K562 (cell line): ENCODE results near the gene ACAT2. TPM values are rescaled to one million over a fixed set of nuclear protein-coding genes. Genes with fewer than 3 reads are reported as not detected.

Experiments used
- CBX1 ChIP-seq: sonication (generic); IDR thresholded peaks from 2 replicates; pipeline ENCODE4 v1.6.1; 2016; ENCODE audit warnings: antibody characterized with exemption, low read depth, mild to moderate bottlenecking
- HDAC8 ChIP-seq: fragments of 450-650 bp; IDR thresholded peaks from 2 replicates; pipeline ENCODE4 v1.6.1; 2016; ENCODE audit warnings: mild to moderate bottlenecking, missing genetic modification characterization, moderate library complexity, missing compliant biosample characterization
- MEF2A ChIP-seq: IDR thresholded peaks from 2 replicates; pipeline ENCODE4 v1.6.1; 2011; ENCODE audit warnings: low read depth, mild to moderate bottlenecking, low read length, moderate library complexity; ENCODE audit not compliant: control insufficient read depth
- NCOA2 ChIP-seq, 2 experiments: fragments of 450-650 bp; IDR thresholded peaks; 2 replicates each; pipeline ENCODE4 v1.6.1; 2018; ENCODE audit warnings: mild to moderate bottlenecking in 2 of 2, moderate library complexity in 1 of 2; ENCODE audit not compliant: partially characterized antibody in 2 of 2
- NCOA4 ChIP-seq: fragments of 450-650 bp; IDR thresholded peaks from 2 replicates; pipeline ENCODE4 v1.6.1; 2018; ENCODE audit warnings: mild to moderate bottlenecking; ENCODE audit not compliant: partially characterized antibody
- SAFB2 ChIP-seq: fragments of 200-400 bp; formaldehyde crosslinking; IDR thresholded peaks from 2 replicates; pipeline ENCODE4 v1.6.1; 2018; ENCODE audit warnings: borderline replicate concordance, low read length, low read depth, moderate library complexity; ENCODE audit not compliant: severe bottlenecking
- SIRT6 ChIP-seq: IDR thresholded peaks from one replicate; pipeline ENCODE4 v1.6.1; 2012; ENCODE audit warnings: low read depth, mild to moderate bottlenecking, control low read depth, inconsistent platforms, low read length, moderate library complexity
- SMAD2 ChIP-seq: fragments of 150-350 bp; IDR thresholded peaks from 2 replicates; pipeline ENCODE4 v1.6.1; 2014; ENCODE audit warnings: low read depth, mild to moderate bottlenecking, low read length
- SMAD3 ChIP-seq: fragments of 450-650 bp; formaldehyde crosslinking; conservative IDR thresholded peaks from 2 replicates; pipeline ENCODE4 v1.4.0; 2020; ENCODE audit warnings: mild to moderate bottlenecking
- SOX6 ChIP-seq: fragments of 450-650 bp; IDR thresholded peaks from 2 replicates; pipeline ENCODE4 v1.6.1; 2014; ENCODE audit warnings: mild to moderate bottlenecking
- USF1 ChIP-seq: sonication (generic); formaldehyde crosslinking; IDR thresholded peaks from 2 replicates; pipeline ENCODE4 v1.9.0; 2022; ENCODE audit warnings: mild to moderate bottlenecking, missing genetic modification reagents
- ZNF780A ChIP-seq: fragments of 250-450 bp; sonication (Bioruptor Pico); IDR thresholded peaks from 2 replicates; pipeline ENCODE4 v1.5.0; 2021; ENCODE audit warnings: mild to moderate bottlenecking
- polyA plus RNA-seq, 8 experiments: library from polyadenylated mRNA; depleted of rRNA in 4 of 8; stranded (reverse) in 5 of 8; unstranded in 3 of 8; fragments of >200 nt; fragmentation: Nextera tagmentation in 2 of 8; fragmentation: Illumina TruSeq in 1 of 8; extraction: Ambion mirVana in 2 of 8; extraction: Trizol in 1 of 8; gene quantifications; 2 replicates each; pipeline versions ENCODE4 v1.2.1 to v1.2.3, GENCODE V29; 2011 to 2014; ENCODE audit warnings: inconsistent platforms in 1 of 8, missing spikeins in 1 of 8
- total RNA-seq, 7 experiments: library from RNA; depleted of rRNA in 6 of 7; stranded (reverse); fragments of >200 nt in 6 of 7; fragmentation: Illumina TruSeq in 2 of 7; extraction: Trizol in 2 of 7; gene quantifications; 2 replicates each; pipeline versions ENCODE4 v1.2.1 to v1.2.3, GENCODE V29; 2011 to 2021; ENCODE audit warnings: low replicate concordance in 1 of 7
- TF ChIP-seq, protein P1 (sequence below): sonication (generic); formaldehyde crosslinking; IDR thresholded peaks from 2 replicates; pipeline ENCODE4 v1.8.0; 2022; ENCODE audit warnings: missing genetic modification reagents, mild to moderate bottlenecking, borderline replicate concordance
- TF ChIP-seq, protein P2 (sequence below): fragments of 450-650 bp; IDR thresholded peaks from 2 replicates; pipeline ENCODE4 v1.6.1; 2017; ENCODE audit warnings: antibody characterized with exemption, mild to moderate bottlenecking
- TF ChIP-seq, protein P3 (sequence below): sonication (generic); formaldehyde crosslinking; IDR thresholded peaks from 2 replicates; pipeline ENCODE4 v1.5.0; 2020; ENCODE audit warnings: missing genetic modification reagents
- TF ChIP-seq, protein P4 (sequence below): IDR thresholded peaks from 2 replicates; pipeline ENCODE4 v1.6.1; 2011; ENCODE audit warnings: borderline replicate concordance, low read depth, mild to moderate bottlenecking, moderate library complexity, low read length; ENCODE audit not compliant: insufficient read depth, poor library complexity, severe bottlenecking

Gene ACAT2
- total and polyA plus RNA-seq, 9 of the 15 experiments (the other 6 are each of a cell fraction or from before 2014, with no cell fraction given): 63.0 to 309 (median 144) TPM

DNA sequence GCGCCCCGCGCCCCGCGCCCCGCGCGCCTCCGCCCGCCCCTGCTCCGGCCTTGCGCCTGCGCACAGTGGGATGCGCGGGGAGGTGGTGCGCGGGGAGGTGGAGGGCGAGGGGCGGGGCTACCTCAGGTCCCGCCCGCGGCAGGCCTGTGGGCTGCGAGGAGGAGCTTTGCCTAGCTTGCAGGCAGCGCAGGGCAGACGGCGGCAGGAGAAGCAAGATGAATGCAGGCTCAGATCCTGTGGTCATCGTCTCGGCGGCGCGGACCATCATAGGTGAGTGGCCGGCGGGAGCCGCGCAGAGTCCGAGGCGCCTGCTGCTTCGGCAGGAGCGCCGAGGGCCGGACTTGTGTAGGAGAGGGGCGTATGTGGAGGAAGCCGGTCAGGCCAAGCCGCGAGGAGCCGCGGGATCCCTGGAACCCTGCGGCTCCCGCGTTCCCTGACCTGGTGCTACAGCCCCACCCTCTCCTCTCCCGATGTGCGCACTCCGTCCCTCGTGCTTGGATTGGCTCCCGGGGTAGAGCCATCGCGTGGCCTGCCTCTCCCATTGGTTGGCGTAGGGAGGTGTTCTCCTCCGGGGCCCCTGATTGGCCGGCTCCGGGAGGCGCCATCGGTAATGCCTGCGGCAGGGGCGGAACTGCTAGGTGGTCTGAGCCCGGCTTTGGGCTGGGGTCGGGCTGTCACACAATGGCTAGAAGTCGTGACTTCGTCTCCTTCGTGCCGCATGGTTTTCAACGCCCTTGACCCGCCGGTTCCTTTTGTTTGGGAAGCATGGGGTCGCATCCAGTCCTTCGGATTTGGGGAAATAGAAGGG lies at the start of gene ACAT2 (continued):
- no peak for TF ChIP-seq HDAC8 (tag)
- no peak for TF ChIP-seq ZNF780A (CRISPR knock-in tag)
- no peak for TF ChIP-seq MEF2A
- TF ChIP-seq CBX1: no peak
- TF ChIP-seq, protein P1, sequence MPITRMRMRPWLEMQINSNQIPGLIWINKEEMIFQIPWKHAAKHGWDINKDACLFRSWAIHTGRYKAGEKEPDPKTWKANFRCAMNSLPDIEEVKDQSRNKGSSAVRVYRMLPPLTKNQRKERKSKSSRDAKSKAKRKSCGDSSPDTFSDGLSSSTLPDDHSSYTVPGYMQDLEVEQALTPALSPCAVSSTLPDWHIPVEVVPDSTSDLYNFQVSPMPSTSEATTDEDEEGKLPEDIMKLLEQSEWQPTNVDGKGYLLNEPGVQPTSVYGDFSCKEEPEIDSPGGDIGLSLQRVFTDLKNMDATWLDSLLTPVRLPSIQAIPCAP: no peak
- TF ChIP-seq, protein P2, sequence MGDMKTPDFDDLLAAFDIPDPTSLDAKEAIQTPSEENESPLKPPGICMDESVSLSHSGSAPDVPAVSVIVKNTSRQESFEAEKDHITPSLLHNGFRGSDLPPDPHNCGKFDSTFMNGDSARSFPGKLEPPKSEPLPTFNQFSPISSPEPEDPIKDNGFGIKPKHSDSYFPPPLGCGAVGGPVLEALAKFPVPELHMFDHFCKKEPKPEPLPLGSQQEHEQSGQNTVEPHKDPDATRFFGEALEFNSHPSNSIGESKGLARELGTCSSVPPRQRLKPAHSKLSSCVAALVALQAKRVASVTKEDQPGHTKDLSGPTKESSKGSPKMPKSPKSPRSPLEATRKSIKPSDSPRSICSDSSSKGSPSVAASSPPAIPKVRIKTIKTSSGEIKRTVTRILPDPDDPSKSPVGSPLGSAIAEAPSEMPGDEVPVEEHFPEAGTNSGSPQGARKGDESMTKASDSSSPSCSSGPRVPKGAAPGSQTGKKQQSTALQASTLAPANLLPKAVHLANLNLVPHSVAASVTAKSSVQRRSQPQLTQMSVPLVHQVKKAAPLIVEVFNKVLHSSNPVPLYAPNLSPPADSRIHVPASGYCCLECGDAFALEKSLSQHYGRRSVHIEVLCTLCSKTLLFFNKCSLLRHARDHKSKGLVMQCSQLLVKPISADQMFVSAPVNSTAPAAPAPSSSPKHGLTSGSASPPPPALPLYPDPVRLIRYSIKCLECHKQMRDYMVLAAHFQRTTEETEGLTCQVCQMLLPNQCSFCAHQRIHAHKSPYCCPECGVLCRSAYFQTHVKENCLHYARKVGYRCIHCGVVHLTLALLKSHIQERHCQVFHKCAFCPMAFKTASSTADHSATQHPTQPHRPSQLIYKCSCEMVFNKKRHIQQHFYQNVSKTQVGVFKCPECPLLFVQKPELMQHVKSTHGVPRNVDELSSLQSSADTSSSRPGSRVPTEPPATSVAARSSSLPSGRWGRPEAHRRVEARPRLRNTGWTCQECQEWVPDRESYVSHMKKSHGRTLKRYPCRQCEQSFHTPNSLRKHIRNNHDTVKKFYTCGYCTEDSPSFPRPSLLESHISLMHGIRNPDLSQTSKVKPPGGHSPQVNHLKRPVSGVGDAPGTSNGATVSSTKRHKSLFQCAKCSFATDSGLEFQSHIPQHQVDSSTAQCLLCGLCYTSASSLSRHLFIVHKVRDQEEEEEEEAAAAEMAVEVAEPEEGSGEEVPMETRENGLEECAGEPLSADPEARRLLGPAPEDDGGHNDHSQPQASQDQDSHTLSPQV: 0 out of 2 replicates have a peak, but pooled peaks have one; percentile 62
- TF ChIP-seq SAFB2: no peak
- no peak for TF ChIP-seq SIRT6
- TF ChIP-seq SMAD2: no peak
- no peak for TF ChIP-seq NCOA4
- 0 out of 2 replicates have a peak, but pooled peaks have one; percentile 32 for TF ChIP-seq USF1 (CRISPR knock-in tag)
- TF ChIP-seq, protein P3, sequence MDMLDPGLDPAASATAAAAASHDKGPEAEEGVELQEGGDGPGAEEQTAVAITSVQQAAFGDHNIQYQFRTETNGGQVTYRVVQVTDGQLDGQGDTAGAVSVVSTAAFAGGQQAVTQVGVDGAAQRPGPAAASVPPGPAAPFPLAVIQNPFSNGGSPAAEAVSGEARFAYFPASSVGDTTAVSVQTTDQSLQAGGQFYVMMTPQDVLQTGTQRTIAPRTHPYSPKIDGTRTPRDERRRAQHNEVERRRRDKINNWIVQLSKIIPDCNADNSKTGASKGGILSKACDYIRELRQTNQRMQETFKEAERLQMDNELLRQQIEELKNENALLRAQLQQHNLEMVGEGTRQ (CRISPR knock-in tag): no peak
- no peak for TF ChIP-seq SMAD3 (CRISPR knock-in tag)
- TF ChIP-seq, protein P4, sequence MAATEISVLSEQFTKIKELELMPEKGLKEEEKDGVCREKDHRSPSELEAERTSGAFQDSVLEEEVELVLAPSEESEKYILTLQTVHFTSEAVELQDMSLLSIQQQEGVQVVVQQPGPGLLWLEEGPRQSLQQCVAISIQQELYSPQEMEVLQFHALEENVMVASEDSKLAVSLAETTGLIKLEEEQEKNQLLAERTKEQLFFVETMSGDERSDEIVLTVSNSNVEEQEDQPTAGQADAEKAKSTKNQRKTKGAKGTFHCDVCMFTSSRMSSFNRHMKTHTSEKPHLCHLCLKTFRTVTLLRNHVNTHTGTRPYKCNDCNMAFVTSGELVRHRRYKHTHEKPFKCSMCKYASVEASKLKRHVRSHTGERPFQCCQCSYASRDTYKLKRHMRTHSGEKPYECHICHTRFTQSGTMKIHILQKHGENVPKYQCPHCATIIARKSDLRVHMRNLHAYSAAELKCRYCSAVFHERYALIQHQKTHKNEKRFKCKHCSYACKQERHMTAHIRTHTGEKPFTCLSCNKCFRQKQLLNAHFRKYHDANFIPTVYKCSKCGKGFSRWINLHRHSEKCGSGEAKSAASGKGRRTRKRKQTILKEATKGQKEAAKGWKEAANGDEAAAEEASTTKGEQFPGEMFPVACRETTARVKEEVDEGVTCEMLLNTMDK: no peak
- no peak; the same call in 1 of the 2 replicates for TF ChIP-seq SOX6
- no peak for TF ChIP-seq NCOA2 (IDR thresholded peaks at IDR 0.05; ENCODE audit: partially characterized antibody in 2 of 2)
